PFSK-1 (cell line): ENCODE results near the gene MBNL1.

ENCODE experiments used
- FOXP2 ChIP-seq: optimal IDR thresholded peaks from 2 replicates; pipeline ENCODE3; 2011; ENCODE audit warnings: borderline replicate concordance, control low read depth, inconsistent platforms; ENCODE audit not compliant: insufficient read depth; ENCODE audit errors: extremely low read length, extremely low read depth
- POLR2AphosphoS5 ChIP-seq: IDR thresholded peaks from 2 replicates; pipeline ENCODE4 v1.6.1; 2012; ENCODE audit warnings: low read depth, mild to moderate bottlenecking, control low read depth, low read length, moderate library complexity
- REST ChIP-seq, 2 experiments: IDR thresholded peaks; 2 replicates each; pipeline versions ENCODE4 v1.6.1 to v1.8.0; 2011 to 2012; ENCODE audit warnings: low read depth in 2 of 2, low read length in 2 of 2, control low read depth in 1 of 2, inconsistent platforms in 1 of 2, mild to moderate bottlenecking in 1 of 2, moderate library complexity in 1 of 2; ENCODE audit not compliant: insufficient read depth in 1 of 2
- SIN3A ChIP-seq: IDR thresholded peaks from 2 replicates; pipeline ENCODE4 v1.6.1; 2012; ENCODE audit warnings: mild to moderate bottlenecking, low read length, moderate library complexity, borderline replicate concordance; ENCODE audit not compliant: insufficient read depth
- TAF1 ChIP-seq: IDR thresholded peaks from 2 replicates; pipeline ENCODE4 v1.6.1; 2012; ENCODE audit warnings: low read length, control low read depth, borderline replicate concordance; ENCODE audit not compliant: insufficient read depth

DNA sequence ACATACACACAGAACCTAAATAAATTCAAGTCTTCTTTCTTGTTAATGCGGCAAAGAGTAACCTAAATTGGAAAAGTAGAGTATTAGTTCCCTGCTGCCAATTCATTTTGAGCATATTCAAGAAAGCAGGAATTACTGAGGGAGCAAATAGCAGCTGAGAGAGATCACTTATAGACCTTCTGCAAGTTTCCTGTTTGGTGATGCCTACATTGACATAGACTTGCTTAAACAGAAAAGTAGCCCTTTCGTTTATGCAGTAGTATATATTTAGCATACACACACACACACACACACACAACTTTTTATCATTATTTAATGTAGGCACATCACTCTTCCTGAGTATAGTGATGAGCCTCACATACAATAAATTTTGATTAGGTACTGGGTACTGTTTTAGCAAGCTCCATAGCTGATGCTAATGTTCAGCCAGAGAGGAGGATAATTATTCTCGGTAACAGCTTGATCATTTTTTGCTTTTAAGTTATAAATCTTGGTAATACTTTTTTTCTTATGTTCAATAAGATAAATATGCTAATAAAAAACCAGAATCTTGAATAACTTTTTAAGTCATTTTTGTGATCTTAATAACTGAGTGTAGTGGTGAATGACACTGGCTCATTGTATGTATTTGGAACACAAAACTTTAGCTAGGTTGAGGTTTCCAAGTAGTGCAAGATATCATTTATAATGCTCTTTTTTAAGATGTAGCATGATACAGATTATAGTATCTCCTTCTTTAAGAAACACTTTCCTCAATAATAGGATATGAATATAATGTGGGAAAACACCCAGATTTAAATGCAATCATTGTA is 174.7 kb downstream of the MBNL1 start:
- no peak for TF ChIP-seq SIN3A
- TF ChIP-seq TAF1 = no peak
- TF ChIP-seq REST (IDR thresholded peaks at IDR 0.05; ENCODE audit: insufficient read depth in 1 of 2, low read depth in 2 of 2, low read length in 2 of 2) = no peak
- TF ChIP-seq POLR2AphosphoS5 = no peak
- no peak for TF ChIP-seq FOXP2
